Renal cortical epithelial cell (primary cell): ENCODE results near the gene MYH6. TPM values are rescaled to one million over a fixed set of nuclear protein-coding genes. Genes with fewer than 3 reads are reported as not detected.
A peak's percentile ranks its signal among the peaks of the same experiment; 100 is the strongest.
"Not testable (repeated sequence)": the region's sequence is repeated elsewhere in the genome, so short reads cannot be mapped to it uniquely, and the experiment has no call there.

Experiments used
- DNase-seq: peaks from one replicate; pipeline ENCODE4 v3.0.0-alpha.2; 2011; ENCODE audit warnings: low read depth
- total RNA-seq: library from RNA; depleted of rRNA; stranded (reverse); fragments of >200 nt; gene quantifications from 2 replicates; pipeline ENCODE4 v1.2.3, GENCODE V29; 2014

MYH6 gene
- total RNA-seq, 1 donor from 2014 or later, result not detected

DNA sequence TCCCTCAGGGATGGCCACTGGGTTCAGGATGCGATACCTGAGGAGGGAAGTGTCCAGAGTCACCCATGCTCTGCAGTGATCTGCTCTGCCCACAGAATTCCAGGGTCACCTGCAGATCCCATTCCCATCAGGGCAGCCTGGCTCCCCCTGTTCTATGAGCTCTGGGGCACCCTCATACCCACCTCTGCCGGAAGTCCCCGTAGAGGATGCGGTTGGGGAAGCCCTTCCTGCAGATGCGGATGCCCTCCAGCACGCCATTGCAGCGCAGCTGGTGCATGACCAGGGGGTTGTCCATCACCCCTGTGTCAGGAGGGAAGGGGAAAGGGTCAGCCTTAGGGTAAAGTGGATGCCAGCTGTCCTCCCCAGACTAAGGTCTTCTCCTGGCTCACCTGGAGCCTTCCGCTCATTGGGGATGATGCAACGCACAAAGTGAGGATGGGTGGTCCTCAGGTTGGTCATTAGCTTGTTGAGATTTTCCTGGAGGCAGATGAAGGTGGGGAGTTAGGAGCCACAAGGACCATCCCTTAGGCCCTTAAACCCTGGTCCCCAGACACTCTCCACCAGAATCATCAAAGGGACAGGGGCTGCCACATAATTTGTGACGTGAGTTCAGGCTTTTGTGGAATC, 11.2 kb downstream of the MYH6 start:
- no peak for DNase-seq

DNA sequence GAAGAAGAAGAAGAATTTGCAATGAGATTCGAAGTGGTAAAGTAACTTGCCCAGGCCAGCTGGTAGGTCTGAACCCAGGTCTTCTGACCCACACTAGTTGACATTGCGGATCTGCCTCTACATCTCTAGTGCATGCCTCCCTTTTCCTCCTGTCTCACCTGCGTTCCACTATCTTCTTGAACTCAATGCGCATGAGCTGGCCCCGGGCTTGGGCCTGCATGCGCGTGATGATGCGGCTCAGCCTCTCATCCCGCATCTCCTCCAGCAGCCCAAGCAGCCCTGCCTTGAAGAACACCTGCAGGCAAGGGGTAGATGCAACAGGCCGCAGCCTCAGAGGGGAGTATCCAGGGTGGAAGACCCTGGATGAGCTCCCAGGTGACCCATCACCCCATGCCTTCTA, 11.9 kb downstream of the MYH6 start:
- DNase-seq, result no peak

DNA sequence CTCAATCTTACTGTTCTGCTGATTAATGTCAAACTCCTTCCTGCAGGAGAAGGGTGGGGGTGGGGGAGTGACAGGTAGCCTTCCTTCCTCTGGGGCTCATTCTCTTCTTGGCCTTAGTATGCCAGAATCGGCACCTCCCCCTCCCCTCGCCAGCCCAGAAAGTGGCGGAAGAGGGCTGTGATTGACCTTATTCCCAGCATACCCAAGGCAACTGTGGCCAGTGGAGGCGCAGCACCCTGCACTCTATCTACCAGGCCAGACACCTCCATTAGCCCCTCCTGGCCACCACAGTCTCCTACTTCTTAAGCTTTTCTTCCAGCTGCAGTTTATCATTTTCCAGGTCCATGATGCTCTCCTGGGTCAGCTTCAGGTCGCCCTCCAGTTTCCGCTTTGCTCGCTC, 15.5 kb downstream of the MYH6 start:
- DNase-seq, result no peak

DNA sequence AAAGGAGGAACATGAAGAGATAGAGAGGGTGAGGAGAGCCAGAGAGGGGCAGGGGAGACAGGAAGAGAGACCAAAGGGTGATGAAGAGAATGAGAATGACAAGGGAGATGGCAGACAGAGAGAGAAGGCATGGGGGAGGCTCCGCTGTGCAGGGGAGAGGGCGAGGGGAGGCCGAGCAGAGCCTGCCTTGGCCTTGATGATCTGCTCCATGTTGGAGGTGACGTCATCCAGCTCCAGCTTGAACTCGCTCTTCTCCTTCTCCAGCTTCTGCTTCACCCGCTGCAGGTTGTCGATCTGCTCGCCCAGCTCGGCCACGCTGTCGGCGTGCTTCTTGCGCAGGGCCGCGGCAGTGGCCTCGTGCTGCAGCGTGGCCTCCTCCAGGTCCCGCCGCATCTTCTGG, 18.2 kb downstream of the MYH6 start:
- DNase-seq, result not testable (repeated sequence)

DNA sequence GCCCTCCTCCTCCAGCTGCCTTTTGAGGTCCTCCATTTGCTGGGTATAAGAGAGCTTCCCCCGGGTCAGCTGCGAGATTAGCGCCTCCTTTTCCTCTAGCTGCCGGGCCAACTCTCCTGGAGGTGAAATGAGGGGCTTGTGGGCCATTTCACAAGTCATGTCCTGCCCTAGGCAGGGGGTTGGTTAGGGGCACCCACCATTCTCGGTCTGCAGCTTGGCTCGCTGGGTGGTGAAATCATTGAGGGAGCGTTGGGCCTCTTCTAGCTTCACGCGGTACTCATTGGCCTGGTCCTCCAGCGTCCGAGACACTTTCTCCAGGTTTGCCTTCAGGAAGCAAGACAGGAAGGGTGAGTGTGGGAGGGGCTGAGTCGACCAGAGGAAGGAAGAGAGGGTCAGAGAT, 18.7 kb downstream of the MYH6 start:
- no peak for DNase-seq

DNA sequence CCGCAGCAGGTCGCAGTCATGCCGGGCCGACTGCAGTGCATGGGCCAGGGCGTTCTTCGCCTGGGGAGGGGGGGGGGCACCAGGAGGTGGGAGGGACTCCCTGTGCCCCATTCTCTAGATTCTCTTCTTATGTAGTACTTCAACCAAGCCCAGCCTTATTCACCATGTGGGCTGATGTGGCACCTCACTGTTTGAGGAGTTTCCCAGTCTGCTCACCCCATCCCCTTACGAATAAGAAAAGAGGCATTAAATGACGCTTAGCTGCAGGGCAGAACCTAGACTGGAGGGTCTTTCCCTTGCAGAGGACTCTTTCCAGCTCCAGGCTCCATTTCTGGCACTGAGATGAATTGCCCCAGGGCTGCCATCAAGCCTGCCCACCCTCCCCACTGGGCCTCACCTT, 19.1 kb downstream of the MYH6 start:
- DNase-seq, result no peak

DNA sequence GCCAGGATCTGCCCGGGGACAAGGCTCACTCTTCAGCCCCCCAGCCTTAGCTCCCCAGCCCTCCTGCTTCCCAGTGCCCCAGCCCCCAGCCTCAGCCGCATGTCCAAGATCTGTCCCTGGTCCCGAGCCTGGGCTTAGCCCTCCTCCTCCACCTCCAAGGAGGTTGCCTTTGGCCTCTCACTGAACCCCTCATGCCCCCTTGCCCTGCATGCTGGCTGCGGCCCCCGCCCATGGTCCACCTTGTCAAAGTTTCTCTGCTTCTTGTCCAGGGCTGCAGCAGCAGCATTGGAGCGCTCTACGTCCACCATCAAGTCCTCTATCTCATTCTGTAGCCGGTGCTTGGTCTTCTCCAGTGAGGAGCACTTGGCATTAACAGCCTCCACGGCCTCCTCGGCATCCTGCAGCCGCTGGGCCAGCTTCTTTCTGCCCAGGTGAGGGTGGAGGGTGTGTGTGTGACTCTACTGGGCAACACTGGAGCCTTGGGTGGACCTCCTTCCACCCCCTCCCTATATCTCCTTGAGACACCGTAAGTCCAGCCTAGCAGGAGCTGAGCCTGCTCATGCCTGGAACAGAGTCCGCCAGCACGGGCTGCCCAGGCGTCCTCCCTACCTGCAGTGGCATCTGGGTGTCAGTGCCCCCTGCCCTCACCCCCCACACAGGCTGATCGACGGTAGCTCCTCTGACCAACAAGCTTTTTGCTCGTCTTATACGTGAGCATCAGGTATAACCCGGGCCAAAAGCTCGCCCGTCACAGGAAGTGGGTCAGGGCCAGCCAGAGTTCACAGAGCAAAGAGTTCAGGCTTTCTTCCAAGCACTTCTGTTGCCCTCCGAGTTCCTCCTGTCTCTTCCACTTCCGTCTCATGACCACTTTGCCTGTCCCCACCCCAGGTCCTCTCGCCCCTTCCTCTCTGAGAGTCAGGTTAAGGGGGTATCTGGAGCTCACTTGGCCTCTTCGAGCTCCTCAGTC, 19.9 kb downstream of the MYH6 start:
- DNase-seq, result no peak

DNA sequence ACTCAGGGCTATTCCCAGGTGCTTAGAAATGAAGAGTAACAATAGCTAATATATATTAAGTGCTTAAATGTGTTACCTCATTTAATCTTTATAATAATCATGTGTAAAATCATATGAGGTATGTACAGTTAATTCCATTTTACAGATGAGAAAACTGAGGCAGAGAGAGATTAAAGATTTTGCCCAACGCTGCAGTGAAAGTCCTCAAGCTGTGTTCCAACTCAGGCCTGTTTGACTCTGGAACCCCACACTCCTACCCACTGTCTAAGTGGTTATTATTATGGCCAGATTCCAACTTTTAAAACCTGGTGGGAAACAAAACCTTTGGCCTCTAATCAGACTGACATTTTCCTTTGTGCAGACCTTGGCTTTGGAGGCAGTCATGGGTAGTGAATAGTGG, 21.1 kb downstream of the MYH6 start:
- DNase-seq, result no peak

DNA sequence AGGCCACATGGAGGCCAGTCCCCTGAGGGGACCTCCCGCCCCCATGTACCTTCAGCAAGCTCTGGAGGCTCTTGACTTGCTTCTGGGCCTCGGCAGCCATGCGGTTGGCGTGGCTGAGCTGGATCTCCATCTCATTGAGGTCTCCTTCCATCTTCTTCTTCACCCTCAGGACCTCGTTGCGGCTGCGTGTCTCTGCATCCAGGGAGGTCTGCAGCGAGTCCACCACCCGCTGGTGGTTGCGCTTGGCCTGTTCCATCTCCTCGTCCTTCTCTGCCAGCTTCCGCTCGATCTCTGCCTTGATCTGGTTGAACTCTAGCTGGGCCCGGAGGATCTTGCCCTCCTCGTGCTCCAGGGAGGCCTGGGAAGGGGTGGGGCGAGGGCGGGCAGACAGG, 21.8 kb downstream of the MYH6 start:
- DNase-seq, result not testable (repeated sequence)

DNA sequence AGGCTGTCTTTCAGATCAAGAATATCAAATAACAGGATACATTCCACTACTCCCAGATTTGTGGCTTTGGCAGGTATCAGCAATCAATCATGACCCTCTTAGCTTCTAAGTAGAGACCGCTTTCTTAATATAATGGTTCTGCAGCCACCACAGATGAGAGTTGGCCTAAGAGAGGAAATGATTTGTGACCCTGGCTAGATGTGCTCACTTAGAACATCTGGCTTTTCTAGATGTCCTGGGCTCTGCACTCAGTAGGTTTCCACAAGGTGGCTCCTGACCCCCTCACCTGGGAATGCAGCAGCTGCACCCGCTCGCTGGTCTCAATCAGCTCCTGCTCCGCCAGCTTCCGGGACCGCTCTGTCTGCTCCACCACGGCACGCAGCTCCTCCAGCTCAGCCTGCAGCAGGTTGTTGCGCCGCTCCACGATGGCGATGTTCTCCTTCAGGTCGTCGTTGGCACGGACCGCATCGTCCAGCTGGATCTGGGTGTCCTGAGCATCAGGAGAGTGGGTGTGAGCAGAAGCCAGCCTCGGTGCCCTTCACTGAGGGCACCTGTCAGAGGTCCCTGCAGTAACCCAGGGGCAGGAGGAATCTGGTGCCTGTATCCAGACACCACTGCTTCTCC, 22.3 kb downstream of the MYH6 start:
- DNase-seq, result no peak

DNA sequence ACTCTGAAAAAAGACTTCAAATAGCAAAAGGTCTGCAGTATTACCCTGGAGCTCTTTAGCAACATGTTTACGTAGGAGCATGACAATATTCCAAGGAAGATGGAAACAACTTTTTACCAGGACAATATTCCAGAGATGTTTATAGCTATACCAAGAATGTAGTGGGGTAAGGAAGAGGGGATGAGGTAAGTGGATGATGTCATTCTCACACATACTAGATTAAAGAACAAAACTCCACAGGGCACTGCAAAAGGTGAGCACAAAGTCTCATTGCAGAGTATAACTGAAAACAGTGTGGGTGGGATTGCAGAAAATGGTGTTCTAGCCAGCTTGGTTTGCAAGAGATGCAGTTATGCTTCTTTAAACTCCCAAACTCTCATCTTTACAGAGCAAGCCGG, 22.8 kb downstream of the MYH6 start:
- DNase-seq, result no peak

DNA sequence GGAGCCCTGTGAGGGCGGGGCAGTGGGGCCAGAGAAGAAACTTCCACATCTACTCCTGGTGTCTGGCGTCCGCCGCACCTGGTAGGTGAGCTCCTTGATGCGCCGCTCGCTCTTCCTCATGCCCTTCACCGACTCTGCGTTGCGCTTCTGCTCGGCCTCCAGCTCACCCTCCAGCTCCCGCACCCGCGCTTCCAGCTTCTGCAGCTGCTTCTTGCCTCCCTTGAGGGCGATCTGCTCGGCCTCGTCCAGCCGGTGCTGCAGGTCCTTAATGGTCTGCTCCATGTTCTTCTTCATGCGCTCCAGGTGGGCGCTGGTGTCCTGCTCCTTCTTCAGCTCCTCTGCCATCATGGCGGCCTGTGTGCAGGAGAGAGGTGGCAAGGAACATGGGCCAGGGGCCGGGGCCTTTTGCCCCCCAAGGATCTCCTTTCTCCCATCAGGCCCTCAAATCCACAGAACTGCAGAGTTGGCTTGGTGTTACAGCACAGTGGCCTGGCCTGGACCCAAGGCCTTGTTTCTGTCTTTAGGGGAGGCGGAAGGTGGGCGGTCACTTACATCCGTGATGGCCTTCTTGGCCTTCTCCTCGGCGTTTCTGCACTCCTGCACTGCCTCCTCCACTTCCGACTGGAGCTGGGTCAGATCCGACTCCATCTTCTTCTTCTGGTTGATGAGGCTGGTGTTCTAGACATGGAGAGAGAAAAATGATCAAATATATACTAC, 23.6 kb downstream of the MYH6 start:
- no peak for DNase-seq

DNA sequence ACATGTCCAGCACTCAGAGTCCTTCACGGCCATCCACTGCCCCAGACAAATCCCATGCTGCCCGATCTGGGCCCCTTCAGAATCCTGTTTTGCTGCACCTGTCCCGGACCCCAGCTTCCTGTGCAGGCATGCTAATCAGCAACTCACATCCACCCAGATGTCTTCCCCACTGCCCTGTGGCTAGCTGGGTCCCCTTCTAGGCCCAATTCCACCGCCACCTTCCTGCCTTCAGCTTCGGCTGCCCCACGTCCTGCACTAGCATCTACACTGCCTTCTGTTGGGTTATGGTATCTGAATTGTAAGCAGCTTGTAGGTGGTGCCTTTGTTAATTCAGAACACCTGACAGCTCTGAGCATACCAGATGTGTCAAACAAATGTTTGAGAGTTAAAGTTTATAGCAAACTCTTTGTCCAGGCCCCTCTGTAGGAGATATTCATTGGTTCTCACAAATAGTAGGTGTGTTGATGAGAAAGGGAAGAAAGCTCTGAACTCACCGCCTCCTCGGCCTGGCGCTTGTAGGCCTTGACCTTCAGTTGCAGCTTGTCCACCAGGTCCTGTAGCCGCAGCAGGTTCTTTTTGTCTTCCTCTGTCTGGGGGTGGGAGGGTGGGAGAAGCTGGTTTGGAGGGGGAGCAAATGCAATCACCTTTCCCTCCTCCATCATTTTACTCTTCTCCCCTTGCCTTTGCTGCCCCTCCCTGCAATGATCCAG, 25.2 kb downstream of the MYH6 start:
- no peak for DNase-seq

DNA sequence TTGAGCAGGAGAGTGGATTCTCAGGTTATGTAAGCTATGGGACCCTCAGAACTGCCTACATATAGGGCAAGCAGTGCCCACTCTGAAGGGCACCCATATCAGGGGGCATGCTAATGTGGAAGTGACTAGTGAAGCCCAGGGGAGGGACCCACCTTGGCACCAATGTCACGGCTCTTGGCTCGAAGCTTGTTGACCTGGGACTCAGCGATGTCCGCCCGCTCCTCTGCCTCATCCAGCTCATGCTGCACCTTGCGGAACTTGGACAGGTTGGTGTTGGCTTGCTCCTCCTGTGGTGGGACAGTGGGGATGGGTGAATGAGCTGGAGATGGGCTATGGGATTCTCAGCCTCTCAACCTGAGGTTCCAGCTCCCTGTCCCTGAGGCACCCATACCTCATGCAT, 25.8 kb downstream of the MYH6 start:
- no peak for DNase-seq

DNA sequence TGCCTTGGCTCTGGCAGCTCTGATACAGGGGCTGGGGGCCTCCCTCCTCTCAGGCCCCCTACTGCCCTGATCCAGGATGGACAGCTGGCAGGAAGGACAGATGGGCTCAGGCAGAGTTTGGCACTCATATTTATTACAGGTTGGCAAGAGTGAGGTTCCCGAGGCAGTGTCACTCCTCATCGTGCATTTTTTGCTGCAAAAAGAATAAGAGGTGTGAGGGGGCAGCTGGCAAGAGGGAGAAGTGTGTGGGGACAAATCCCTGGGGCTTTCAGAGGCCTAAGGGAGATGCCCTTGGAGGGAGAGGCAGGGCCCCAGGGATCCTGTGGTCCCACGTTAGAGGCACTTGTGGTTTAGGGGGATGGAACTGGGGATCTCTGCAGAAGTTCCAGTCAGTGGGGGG, 26.2 kb downstream of the MYH6 start:
- DNase-seq, result no peak

DNA sequence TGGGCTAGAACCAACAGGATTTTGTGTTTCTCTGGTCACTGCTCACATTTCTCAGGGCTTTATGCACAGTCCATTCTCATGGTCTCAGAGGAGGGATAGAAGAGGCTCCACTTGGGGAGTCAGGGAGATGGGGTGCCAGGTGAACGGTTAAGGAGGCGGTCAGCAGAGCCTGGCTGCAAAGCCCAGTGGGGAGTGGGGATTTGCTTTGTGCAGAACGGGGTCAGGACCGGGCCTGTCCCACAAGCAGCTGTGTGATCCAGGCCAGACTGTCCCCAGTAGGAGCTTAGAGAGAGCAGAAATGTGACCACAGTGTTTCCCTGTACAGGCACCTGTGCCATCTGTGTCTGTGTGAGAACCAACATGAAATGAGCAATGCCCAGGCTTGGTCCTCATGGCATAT, 27.1 kb downstream of the MYH6 start:
- no peak for DNase-seq

DNA sequence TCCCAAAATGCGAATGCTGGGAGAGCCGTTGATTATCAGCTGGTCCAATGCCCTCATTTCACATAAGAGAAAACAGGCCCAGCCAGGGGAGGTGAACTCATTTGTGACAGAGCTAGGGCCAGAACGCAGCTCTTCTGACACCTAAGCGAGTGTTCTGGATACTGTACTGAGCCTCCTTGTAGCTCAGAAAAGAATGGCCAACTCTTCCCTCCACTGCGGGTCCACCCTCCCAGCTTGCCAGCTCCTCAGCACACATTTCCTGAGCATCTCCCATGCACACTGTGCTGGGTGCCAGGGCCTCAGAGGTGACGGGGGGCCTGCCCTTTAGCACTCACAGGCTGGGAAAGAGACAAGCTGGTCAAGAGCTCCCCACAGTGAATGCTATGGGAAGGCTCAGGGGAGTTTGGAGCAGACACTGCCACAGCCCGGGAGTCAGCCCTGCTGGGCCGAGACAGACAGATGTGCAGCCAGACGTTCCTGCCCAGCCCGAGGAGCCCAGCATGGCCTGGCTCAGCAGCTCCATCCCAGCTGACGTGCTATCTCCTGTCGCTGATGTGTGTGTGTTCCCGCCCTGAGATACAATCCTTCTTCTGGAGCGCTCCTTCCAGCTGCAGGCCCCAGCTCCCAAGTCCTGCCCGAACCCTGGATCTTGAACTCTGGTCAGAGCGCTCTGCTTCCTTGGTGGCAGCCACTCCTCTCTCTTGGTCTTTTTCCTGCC, 27.7 kb downstream of the MYH6 start:
- DNase-seq, result no peak

DNA sequence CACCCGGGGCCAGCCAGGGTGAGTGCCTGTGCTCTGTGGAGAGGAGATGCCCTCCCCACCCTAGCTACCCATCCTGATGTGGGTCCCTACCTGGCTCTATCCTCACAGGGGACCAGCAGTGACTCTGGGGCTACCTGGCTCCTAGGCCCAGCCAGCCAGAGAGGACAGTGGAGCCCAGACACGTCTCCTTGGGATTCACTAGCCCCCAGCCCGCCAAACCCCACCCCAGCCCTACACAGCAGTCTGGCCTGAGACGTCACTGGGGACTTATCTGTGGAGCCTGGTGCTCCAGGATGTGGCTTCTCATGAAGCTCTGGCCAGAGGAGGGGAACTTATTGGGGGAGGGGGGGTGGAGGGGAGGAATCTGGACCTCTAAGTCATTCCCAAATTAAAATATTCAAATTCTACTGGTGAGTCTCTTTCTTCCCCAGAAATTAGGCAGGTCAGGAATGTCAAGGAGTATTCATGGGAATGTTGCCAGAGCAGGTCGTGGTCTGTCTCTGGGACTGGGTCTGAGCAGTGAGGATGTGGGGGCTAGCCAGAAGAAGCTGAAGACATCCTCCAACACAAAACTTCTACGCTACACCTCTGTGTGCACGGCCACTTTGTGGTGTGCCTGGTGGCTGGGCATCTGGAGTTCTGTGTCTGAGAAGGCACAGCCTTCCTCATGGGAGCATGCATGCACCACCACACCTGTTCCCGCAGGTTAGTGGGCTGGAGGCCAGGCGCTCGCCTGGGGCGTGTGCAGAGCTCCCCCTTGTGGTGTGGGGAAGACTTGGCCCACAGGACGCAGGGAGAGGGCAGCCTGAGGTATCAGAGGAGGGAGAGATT, 28.5 kb downstream of the MYH6 start:
- DNase-seq, result peak; percentile 18

DNA sequence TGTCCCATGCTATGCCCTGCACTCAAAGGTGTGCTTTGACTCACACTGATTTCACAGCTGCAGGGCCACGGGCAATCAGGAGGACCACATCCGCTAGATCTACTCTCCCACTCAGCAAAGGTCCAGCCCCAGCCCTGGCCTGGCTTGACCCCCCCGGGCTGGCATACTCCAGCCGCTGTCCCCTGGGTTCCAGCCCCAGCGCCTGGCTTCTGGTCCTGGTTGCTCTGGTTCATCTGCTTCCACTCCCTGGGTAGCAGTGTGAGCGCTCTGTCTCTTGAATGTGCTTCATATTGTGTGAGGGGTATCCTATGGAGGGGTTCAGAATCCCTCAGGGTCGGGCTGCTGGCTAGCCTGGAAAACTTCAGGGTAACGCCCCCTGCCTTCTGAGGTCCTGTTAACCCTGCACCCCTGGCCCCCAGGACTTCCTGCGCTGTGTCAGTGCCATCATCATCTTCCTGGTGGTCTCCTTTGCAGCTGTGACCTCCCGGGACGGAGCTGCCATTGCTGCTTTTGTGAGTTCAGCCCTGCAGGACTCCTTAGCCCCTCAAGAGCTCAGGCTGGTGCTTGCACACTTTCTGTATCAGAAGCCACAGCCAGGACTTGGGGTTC, 29.4 kb downstream of the MYH6 start:
- no peak for DNase-seq
